ENCODE results near the gene HSPB7. TPM values are rescaled to one million over a fixed set of nuclear protein-coding genes. Genes with fewer than 3 reads are reported as not detected.
"Not testable (repeated sequence)": the region's sequence is repeated elsewhere in the genome, so short reads cannot be mapped to it uniquely, and the experiment has no call there.

Gene HSPB7
- polyA plus RNA-seq, 1 donor (not counting 4 experiments of a cell fraction or from before 2014, with no cell fraction given), result 0.05 TPM

GRCh38 chr1:16042096-16042495 is 24.3 kb upstream of the HSPB7 start:
- TF ChIP-seq EZH2 (IDR thresholded peaks at IDR 0.05; ENCODE audit: low read length) (no peak), CTCF (optimal IDR thresholded peaks at IDR 0.05 in 1 of 3, IDR thresholded peaks at IDR 0.05 in 1 of 3, conservative IDR thresholded peaks at IDR 0.05 in 1 of 3; ENCODE audit: extremely low read depth in 1 of 3, insufficient read depth in 2 of 3, low read length in 3 of 3) (no peak)

GRCh38 chr1:16041200-16041599 is 23.4 kb upstream of the HSPB7 start:
- no peaks in the 10 kb centered on the region for H3K79me2 ChIP-seq (ENCODE audit: control insufficient read depth, insufficient read depth, low read length)
- no peaks in the 10 kb centered on the region for H3K27me3 ChIP-seq (ENCODE audit: control insufficient read depth, extremely low read depth, insufficient read depth, low read length)
- DNase-seq (ENCODE audit: low read depth, low spot score), result no peak
- no peaks in the 10 kb centered on the region for H3K9me3 ChIP-seq (ENCODE audit: control insufficient read depth, low read depth, low read length)
- no peaks in the 10 kb centered on the region for H3K9me1 ChIP-seq (ENCODE audit: control insufficient read depth, extremely low read depth, insufficient read depth, low read length)
- dilution Hi-C loops (cut with MboI; ENCODE audit: extremely low pct_ligation_motif_present, low sequenced_read_pairs), result no loop called here
- H3K4me1 ChIP-seq (ENCODE audit: control insufficient read depth, extremely low read depth, insufficient read depth, low read length), result no peaks in the 10 kb centered on the region
- no peak overlapping the region for H3K4me3 ChIP-seq (ENCODE audit: control insufficient read depth in 2 of 3, extremely low read depth in 1 of 3, insufficient read depth in 2 of 3, low read depth in 1 of 3, low read length in 3 of 3)
- no peak for FAIRE-seq
- no peak overlapping the region for H2AFZ ChIP-seq (ENCODE audit: control insufficient read depth, low read length)
- TF ChIP-seq EZH2 (IDR thresholded peaks at IDR 0.05; ENCODE audit: low read length), result no peak
- no peak for TF ChIP-seq CTCF (optimal IDR thresholded peaks at IDR 0.05 in 1 of 3, IDR thresholded peaks at IDR 0.05 in 1 of 3, conservative IDR thresholded peaks at IDR 0.05 in 1 of 3; ENCODE audit: extremely low read depth in 1 of 3, insufficient read depth in 2 of 3, low read length in 3 of 3)
- H3K36me3 ChIP-seq (ENCODE audit: control insufficient read depth in 2 of 2, extremely low read depth in 1 of 2, insufficient read depth in 2 of 2, low read length in 2 of 2), result no peaks in the 10 kb centered on the region
- H3K27ac ChIP-seq (ENCODE audit: control insufficient read depth, insufficient read depth, low read length), result no peak overlapping the region
- H3K9ac ChIP-seq (ENCODE audit: control insufficient read depth, extremely low read depth, insufficient read depth, low read length), result no peak overlapping the region
- H3K4me2 ChIP-seq (ENCODE audit: control insufficient read depth, extremely low read depth, insufficient read depth, low read depth, low read length), result no peak overlapping the region
- no peaks in the 10 kb centered on the region for H4K20me1 ChIP-seq (ENCODE audit: control insufficient read depth, extremely low read depth, insufficient read depth, low read length)

More at GRCh38 chr1:16042096-16042495, 24.3 kb upstream of the HSPB7 start:
- no peak for DNase-seq (ENCODE audit: low read depth, low spot score)
- no peaks in the 10 kb centered on the region for H4K20me1 ChIP-seq (ENCODE audit: control insufficient read depth, extremely low read depth, insufficient read depth, low read length)
- no peaks in the 10 kb centered on the region for H3K36me3 ChIP-seq (ENCODE audit: control insufficient read depth in 2 of 2, extremely low read depth in 1 of 2, insufficient read depth in 2 of 2, low read length in 2 of 2)
- H3K9ac ChIP-seq (ENCODE audit: control insufficient read depth, extremely low read depth, insufficient read depth, low read length), result no peak overlapping the region
- H3K9me3 ChIP-seq (ENCODE audit: control insufficient read depth, low read depth, low read length), result no peaks in the 10 kb centered on the region
- H3K4me3 ChIP-seq (ENCODE audit: control insufficient read depth in 2 of 3, extremely low read depth in 1 of 3, insufficient read depth in 2 of 3, low read depth in 1 of 3, low read length in 3 of 3), result no peak overlapping the region
- no peaks in the 10 kb centered on the region for H3K27me3 ChIP-seq (ENCODE audit: control insufficient read depth, extremely low read depth, insufficient read depth, low read length)
- no peak overlapping the region for H2AFZ ChIP-seq (ENCODE audit: control insufficient read depth, low read length)
- no peak overlapping the region for H3K4me2 ChIP-seq (ENCODE audit: control insufficient read depth, extremely low read depth, insufficient read depth, low read depth, low read length)
- H3K27ac ChIP-seq (ENCODE audit: control insufficient read depth, insufficient read depth, low read length), result no peak overlapping the region
- no peaks in the 10 kb centered on the region for H3K4me1 ChIP-seq (ENCODE audit: control insufficient read depth, extremely low read depth, insufficient read depth, low read length)
- no peak for FAIRE-seq
- no peaks in the 10 kb centered on the region for H3K9me1 ChIP-seq (ENCODE audit: control insufficient read depth, extremely low read depth, insufficient read depth, low read length)
- dilution Hi-C loops (cut with MboI; ENCODE audit: extremely low pct_ligation_motif_present, low sequenced_read_pairs), result no loop called here
- no peaks in the 10 kb centered on the region for H3K79me2 ChIP-seq (ENCODE audit: control insufficient read depth, insufficient read depth, low read length)

DNA sequence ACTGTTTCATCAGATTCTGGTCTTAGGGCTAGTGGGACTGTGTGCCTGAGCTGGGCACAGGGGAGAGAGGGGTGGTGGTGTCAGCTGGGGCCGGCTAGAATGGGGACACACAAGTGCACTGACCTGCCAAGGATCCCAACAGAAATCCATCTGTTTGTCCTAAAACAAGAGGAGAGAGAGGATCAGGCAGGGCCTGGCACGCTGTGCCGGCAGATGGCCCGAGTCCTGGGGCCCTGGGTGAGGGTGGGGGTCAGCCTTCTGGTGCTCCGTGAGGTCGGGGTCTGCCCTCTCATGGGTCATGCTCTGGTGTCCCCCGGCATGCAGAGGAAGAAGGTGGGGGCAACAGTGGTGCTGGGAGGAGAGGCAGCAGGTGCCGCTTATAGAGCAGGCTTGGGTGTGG is 22.0 kb upstream of the HSPB7 start:
- not testable (repeated sequence) for H4K20me1 ChIP-seq (ENCODE audit: control insufficient read depth, extremely low read depth, insufficient read depth, low read length)

More for the DNA sequence above, 22.0 kb upstream of the HSPB7 start:
- H3K4me2 ChIP-seq (ENCODE audit: control insufficient read depth, extremely low read depth, insufficient read depth, low read depth, low read length); H3K27ac ChIP-seq (ENCODE audit: control insufficient read depth, insufficient read depth, low read length); H3K9me3 ChIP-seq (ENCODE audit: control insufficient read depth, low read depth, low read length); DNase-seq (ENCODE audit: low read depth, low spot score); H3K9ac ChIP-seq (ENCODE audit: control insufficient read depth, extremely low read depth, insufficient read depth, low read length); H3K27me3 ChIP-seq (ENCODE audit: control insufficient read depth, extremely low read depth, insufficient read depth, low read length); H3K36me3 ChIP-seq (ENCODE audit: control insufficient read depth in 2 of 2, extremely low read depth in 1 of 2, insufficient read depth in 2 of 2, low read length in 2 of 2); H3K4me3 ChIP-seq (ENCODE audit: control insufficient read depth in 2 of 3, extremely low read depth in 1 of 3, insufficient read depth in 2 of 3, low read depth in 1 of 3, low read length in 3 of 3); H3K9me1 ChIP-seq (ENCODE audit: control insufficient read depth, extremely low read depth, insufficient read depth, low read length); H3K4me1 ChIP-seq (ENCODE audit: control insufficient read depth, extremely low read depth, insufficient read depth, low read length); H2AFZ ChIP-seq (ENCODE audit: control insufficient read depth, low read length); dilution Hi-C loops (cut with MboI; ENCODE audit: extremely low pct_ligation_motif_present, low sequenced_read_pairs); H3K79me2 ChIP-seq (ENCODE audit: control insufficient read depth, insufficient read depth, low read length); FAIRE-seq: not testable (repeated sequence)
